PC-3 (cell line): ENCODE results near the gene ACAP3. TPM values are rescaled to one million over a fixed set of nuclear protein-coding genes. Genes with fewer than 3 reads are reported as not detected.

ENCODE experiments used
- ATAC-seq: fragments of 200-7000 bp; cut with Tn5 transposase; 2 replicates; pipeline ENCODE4 v1.9.1; 2020; ENCODE audit warnings: mild to moderate bottlenecking, moderate library complexity
- BruUV-seq: library from RNA; stranded (reverse); fragments of 400-500 nt; replicated peaks from 2 replicates; lab custom pipeline; 2021; lab: Mats Ljungman, UMichigan
- CTCF ChIA-PET: fragments of 300-600 bp; sonication (Branson Sonifier 250); formaldehyde crosslinking; loops from one replicate; lab custom pipeline; 2022; ENCODE audit warnings: antibody characterized with exemption; lab: Charles Lee
- POLR2A ChIA-PET: fragments of 300-600 bp; sonication (Branson Sonifier 250); formaldehyde crosslinking; loops from one replicate; lab custom pipeline; 2022; ENCODE audit warnings: antibody characterized with exemption; ENCODE audit not compliant: unreplicated experiment; lab: Charles Lee
- DNase-seq: peaks from one replicate; pipeline ENCODE4 v3.0.0-alpha.2; 2015
- H2AFZ ChIP-seq: fragments of 300-600 bp; sonication (generic); 2 replicates; pipeline ENCODE4 v1.6.0; 2016; ENCODE audit warnings: antibody characterized with exemption, low read length
- H3F3A ChIP-seq: fragments of 300-600 bp; sonication (generic); one replicate; pipeline ENCODE4 v1.6.0; 2017; ENCODE audit warnings: antibody characterized with exemption, low read length, control low read depth, mild to moderate bottlenecking; ENCODE audit not compliant: unreplicated experiment
- H3K27ac ChIP-seq: fragments of 300-600 bp; sonication (generic); 2 replicates; pipeline ENCODE4 v1.5.1; 2016; ENCODE audit warnings: mild to moderate bottlenecking, low read length
- H3K27me3 ChIP-seq: fragments of 300-600 bp; sonication (generic); 2 replicates; pipeline ENCODE4 v1.6.1; 2016; ENCODE audit warnings: low read length, mixed read lengths
- H3K36me3 ChIP-seq: fragments of 300-600 bp; sonication (generic); 2 replicates; pipeline ENCODE4 v1.6.1; 2016; ENCODE audit warnings: low read depth, mixed run types, low read length, mixed read lengths
- H3K4me1 ChIP-seq: fragments of 300-600 bp; sonication (generic); 2 replicates; pipeline ENCODE4 v1.5.1; 2016; ENCODE audit warnings: low read length; ENCODE audit not compliant: insufficient read depth
- H3K4me2 ChIP-seq: fragments of 300-600 bp; sonication (generic); 2 replicates; pipeline ENCODE4 v1.6.0; 2016; ENCODE audit warnings: low read length
- H3K4me3 ChIP-seq: fragments of 300-600 bp; sonication (generic); 2 replicates; pipeline ENCODE4 v1.5.1; 2016; ENCODE audit warnings: mild to moderate bottlenecking, low read length, mixed read lengths
- H3K79me2 ChIP-seq: fragments of 300-600 bp; sonication (generic); 2 replicates; pipeline ENCODE4 v1.6.1; 2017; ENCODE audit warnings: low read length, mixed read lengths
- H3K9ac ChIP-seq: fragments of 300-600 bp; sonication (generic); 2 replicates; pipeline ENCODE4 v1.6.0; 2016; ENCODE audit warnings: mild to moderate bottlenecking, low read length
- H3K9me2 ChIP-seq: fragments of 300-600 bp; sonication (generic); replicated peaks from 2 replicates; pipeline ENCODE4 v1.6.1; 2016; ENCODE audit warnings: mixed run types, low read length, mixed read lengths
- H3K9me3 ChIP-seq: fragments of 300-600 bp; sonication (generic); 2 replicates; pipeline ENCODE4 v1.6.1; 2016; ENCODE audit warnings: low read length, mixed read lengths
- H4K20me1 ChIP-seq: fragments of 300-600 bp; sonication (generic); 2 replicates; pipeline ENCODE4 v1.6.1; 2016; ENCODE audit warnings: low read length, mixed read lengths
- CTCF ChIP-seq: fragments of 300-600 bp; sonication (generic); conservative IDR thresholded peaks from 2 replicates; pipeline ENCODE4 v1.5.1; 2017; ENCODE audit warnings: antibody characterized with exemption, low read depth, mild to moderate bottlenecking, low read length
- EZH2 ChIP-seq: fragments of 300-600 bp; sonication (generic); IDR thresholded peaks from one replicate; pipeline ENCODE4 v1.6.1; 2017; ENCODE audit warnings: antibody characterized with exemption, mild to moderate bottlenecking, low read length; ENCODE audit not compliant: unreplicated experiment
- EZH2phosphoT487 ChIP-seq: fragments of 300-600 bp; sonication (generic); IDR thresholded peaks from 2 replicates; pipeline ENCODE4 v1.6.1; 2018; ENCODE audit warnings: mild to moderate bottlenecking, antibody characterized with exemption, low read length, borderline replicate concordance
- intact Hi-C: fragments of 100-400 bp; cut with micrococcal nuclease; formaldehyde crosslinking; loops from 2 replicates; pipeline ENCODE4 v1.9.0; 2023
- total RNA-seq: library from RNA; depleted of rRNA; stranded (reverse); fragments of >200 nt; gene quantifications from 2 replicates; pipeline ENCODE4 v1.2.3, GENCODE V29; 2014

ACAP3 gene
- total RNA-seq, 1 experiment from 2014 or later, result 116 TPM

GRCh38 chr1:1324084-1324523, 16.4 kb upstream of the ACAP3 start:
- H3K4me3 ChIP-seq, result peak overlapping the region; percentile 90
- POLR2A ChIA-PET, result no interaction called here
- CTCF ChIA-PET, result no interaction called here
- ATAC-seq (no peak; the same call in 1 of the 2 replicates), DNase-seq (no peak)
- H3K27ac ChIP-seq, result peak overlapping the region; percentile 46
- H3K4me2 ChIP-seq, result peak overlapping the region; percentile 97
- H3K9ac ChIP-seq, result peak overlapping the region; percentile 95
- peak overlapping the region; percentile 62 for H2AFZ ChIP-seq
- H3F3A ChIP-seq, result peaks cover 1% of the 10 kb centered on the region
- peaks cover 29% of the 10 kb centered on the region for H4K20me1 ChIP-seq
- TF ChIP-seq EZH2 (no peak), CTCF (no peak), EZH2phosphoT487 (no peak)
- intact Hi-C loops, result no loop called here
- peaks cover 32% of the 10 kb centered on the region for H3K4me1 ChIP-seq
- BruUV-seq, result no TSS peak
- H3K36me3 ChIP-seq, result peaks cover 17% of the 10 kb centered on the region; the same call in 1 of the 2 replicates
- H3K9me2 ChIP-seq, result no peaks in the 10 kb centered on the region
- H3K9me3 ChIP-seq, result no peaks in the 10 kb centered on the region
- no peaks in the 10 kb centered on the region for H3K27me3 ChIP-seq
- peaks cover 75% of the 10 kb centered on the region for H3K79me2 ChIP-seq

GRCh38 chr1:1322952-1323351, 15.2 kb upstream of the ACAP3 start:
- intact Hi-C loops, result no loop called here
- ChIA-PET POLR2A (no interaction called here), CTCF (no interaction called here)
- Histone ChIP-seq H3K9ac (peak overlapping the region; percentile 16; the same call in 1 of the 2 replicates), H3K79me2 (peaks cover 80% of the 10 kb centered on the region), H3K9me3 (no peaks in the 10 kb centered on the region), H3K4me2 (peak overlapping the region; percentile 84), H3K27me3 (no peaks in the 10 kb centered on the region), H3K27ac (no peak overlapping the region), H4K20me1 (peaks cover 29% of the 10 kb centered on the region), H3K4me3 (peak overlapping the region; percentile 60), H3K36me3 (peaks cover 22% of the 10 kb centered on the region; the same call in 1 of the 2 replicates), H3K9me2 (no peaks in the 10 kb centered on the region), H3F3A (peaks cover 9% of the 10 kb centered on the region), H2AFZ (no peak overlapping the region), H3K4me1 (peaks cover 42% of the 10 kb centered on the region)
- TF ChIP-seq EZH2phosphoT487, result no peak
- TF ChIP-seq EZH2, result no peak
- TF ChIP-seq CTCF, result no peak
- ATAC-seq (no peak), DNase-seq (no peak)
- BruUV-seq, result no TSS peak

GRCh38 chr1:1322418-1322817, 14.7 kb upstream of the ACAP3 start:
- Histone ChIP-seq H4K20me1 (peaks cover 29% of the 10 kb centered on the region), H3K79me2 (peaks cover 84% of the 10 kb centered on the region), H3F3A (peaks cover 9% of the 10 kb centered on the region), H3K36me3 (peaks cover 25% of the 10 kb centered on the region; the same call in 1 of the 2 replicates), H3K9me3 (no peaks in the 10 kb centered on the region), H2AFZ (no peak overlapping the region), H3K27me3 (no peaks in the 10 kb centered on the region), H3K4me3 (no peak overlapping the region), H3K9ac (no peak overlapping the region), H3K4me1 (peaks cover 48% of the 10 kb centered on the region), H3K4me2 (no peak overlapping the region), H3K27ac (no peak overlapping the region), H3K9me2 (no peaks in the 10 kb centered on the region)
- no peak for TF ChIP-seq EZH2
- TF ChIP-seq CTCF, result no peak
- TF ChIP-seq EZH2phosphoT487, result no peak
- no TSS peak for BruUV-seq
- ChIA-PET POLR2A (no interaction called here), CTCF (no interaction called here)
- DNase-seq (no peak), ATAC-seq (no peak)
- intact Hi-C loops, result no loop called here
